Measurements from ENCODE around the gene KCNMB2.

DNA sequence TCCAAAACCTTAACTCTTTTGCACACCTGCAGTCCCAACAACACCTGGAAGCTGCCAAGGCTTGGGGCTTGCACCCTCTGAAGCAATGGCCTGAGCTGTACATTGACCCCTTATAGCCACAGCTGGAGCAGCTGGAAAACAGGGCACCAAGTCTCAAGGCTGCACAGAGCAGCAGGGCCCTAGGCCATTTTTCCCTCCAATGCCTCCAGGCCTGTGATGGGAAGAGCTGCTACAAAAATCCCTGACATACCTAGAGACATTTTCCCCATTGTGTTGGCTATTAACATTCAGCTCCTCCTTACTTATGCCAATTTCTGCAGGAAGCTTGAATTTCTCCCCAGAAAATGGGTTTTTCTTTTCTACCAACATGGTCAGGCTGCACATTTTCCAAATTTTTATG is 304.4 kb downstream of the KCNMB2 start:
- TF ChIP-seq, protein P1, sequence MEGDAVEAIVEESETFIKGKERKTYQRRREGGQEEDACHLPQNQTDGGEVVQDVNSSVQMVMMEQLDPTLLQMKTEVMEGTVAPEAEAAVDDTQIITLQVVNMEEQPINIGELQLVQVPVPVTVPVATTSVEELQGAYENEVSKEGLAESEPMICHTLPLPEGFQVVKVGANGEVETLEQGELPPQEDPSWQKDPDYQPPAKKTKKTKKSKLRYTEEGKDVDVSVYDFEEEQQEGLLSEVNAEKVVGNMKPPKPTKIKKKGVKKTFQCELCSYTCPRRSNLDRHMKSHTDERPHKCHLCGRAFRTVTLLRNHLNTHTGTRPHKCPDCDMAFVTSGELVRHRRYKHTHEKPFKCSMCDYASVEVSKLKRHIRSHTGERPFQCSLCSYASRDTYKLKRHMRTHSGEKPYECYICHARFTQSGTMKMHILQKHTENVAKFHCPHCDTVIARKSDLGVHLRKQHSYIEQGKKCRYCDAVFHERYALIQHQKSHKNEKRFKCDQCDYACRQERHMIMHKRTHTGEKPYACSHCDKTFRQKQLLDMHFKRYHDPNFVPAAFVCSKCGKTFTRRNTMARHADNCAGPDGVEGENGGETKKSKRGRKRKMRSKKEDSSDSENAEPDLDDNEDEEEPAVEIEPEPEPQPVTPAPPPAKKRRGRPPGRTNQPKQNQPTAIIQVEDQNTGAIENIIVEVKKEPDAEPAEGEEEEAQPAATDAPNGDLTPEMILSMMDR (optimal IDR thresholded peaks at IDR 0.05 in 1 of 3, IDR thresholded peaks at IDR 0.05 in 1 of 3, conservative IDR thresholded peaks at IDR 0.05 in 1 of 3; ENCODE audit: extremely low read depth in 1 of 3, insufficient read depth in 2 of 3, low read length in 3 of 3): no peak
- TF ChIP-seq EZH2 (IDR thresholded peaks at IDR 0.05; ENCODE audit: low read length): no peak

Data from keratinocyte (primary cell).